GM21360 (cell line): ENCODE results near the gene MCU.
"Not testable (repeated sequence)": the region's sequence is repeated elsewhere in the genome, so short reads cannot be mapped to it uniquely, and the experiment has no call there.

Source experiments
- ATAC-seq: cut with Tn5 transposase; IDR thresholded peaks from one replicate; pipeline ENCODE4 v1.9.1; 2021; ENCODE audit warnings: mild to moderate bottlenecking, moderate library complexity; ENCODE audit not compliant: unreplicated experiment

The MCU gene

GRCh38 chr10:72758930-72759329 lies 67.0 kb downstream of the MCU start:
- not testable (repeated sequence) for ATAC-seq

- no peak for ATAC-seq
Observed at GRCh38 chr10:72759584-72759983, 67.6 kb downstream of the MCU start.

GRCh38 chr10:72761498-72761897 lies 69.6 kb downstream of the MCU start:
- no peak for ATAC-seq

- ATAC-seq: no peak
Observed at GRCh38 chr10:72762042-72762441, 70.1 kb downstream of the MCU start.

- ATAC-seq: no peak
Observed at GRCh38 chr10:72763201-72763600, 71.3 kb downstream of the MCU start.

GRCh38 chr10:72764151-72764550 lies 72.2 kb downstream of the MCU start:
- no peak for ATAC-seq

GRCh38 chr10:72765051-72765745 lies 73.3 kb downstream of the MCU start:
- ATAC-seq: no peak

- ATAC-seq: not testable (repeated sequence)
Observed at GRCh38 chr10:72771195-72771594, 79.3 kb downstream of the MCU start.

- ATAC-seq: no peak
Observed at GRCh38 chr10:72772031-72772430, 80.1 kb downstream of the MCU start.

- no peak for ATAC-seq
Observed at GRCh38 chr10:72779874-72780273, 87.9 kb downstream of the MCU start.

GRCh38 chr10:72782649-72783330 lies 90.8 kb downstream of the MCU start:
- no peak for ATAC-seq

- no peak for ATAC-seq
Observed at GRCh38 chr10:72783410-72783833, 91.5 kb downstream of the MCU start.

GRCh38 chr10:72784551-72785351 lies 92.8 kb downstream of the MCU start:
- ATAC-seq: no peak

- ATAC-seq: no peak
Observed at GRCh38 chr10:72785409-72785808, 93.5 kb downstream of the MCU start.

GRCh38 chr10:72790216-72790990 lies 98.5 kb downstream of the MCU start:
- ATAC-seq: no peak

GRCh38 chr10:72792288-72792687 lies 100.3 kb downstream of the MCU start:
- no peak for ATAC-seq

- ATAC-seq: no peak
Observed at GRCh38 chr10:72793752-72794151, 101.8 kb downstream of the MCU start.

- no peak for ATAC-seq
Observed at GRCh38 chr10:72794260-72794659, 102.3 kb downstream of the MCU start.

- ATAC-seq: no peak
Observed at GRCh38 chr10:72796042-72796441, 104.1 kb downstream of the MCU start.

- no peak for ATAC-seq
Observed at GRCh38 chr10:72796538-72796937, 104.6 kb downstream of the MCU start.
